ENCODE results near the gene LAMA2.

- TF ChIP-seq CTCF (IDR thresholded peaks at IDR 0.05): no peak
- TF ChIP-seq POLR2A (IDR thresholded peaks at IDR 0.05): no peak
Measured at GRCh38 chr6:129499843-129500219, 616.9 kb downstream of the LAMA2 start.
